Measurements from ENCODE around the gene PPP6R2. TPM values are rescaled to one million over a fixed set of nuclear protein-coding genes. Genes with fewer than 3 reads are reported as not detected.
"Not testable (repeated sequence)": the region's sequence is repeated elsewhere in the genome, so short reads cannot be mapped to it uniquely, and the experiment has no call there.

Gene PPP6R2
- polyA plus RNA-seq, 2 of the 4 experiments (the other 2 are of a cell fraction), result 9.6 to 14.7 TPM

- DNase-seq (ENCODE audit: low read depth in 1 of 2, low spot score in 1 of 2) (no peak), ATAC-seq (no peak), FAIRE-seq (no peak)
- ChIA-PET POLR2A (no interaction called here), CTCF (interaction anchor here (0.6 to 9.8 kb wide), 6 partner anchors 12 to 252 kb away, joined by 3 to 74 read pairs (median 10); partner anchors contain the start of gene HDAC10)
- TF ChIP-seq MAZ (IDR thresholded peaks at IDR 0.05; ENCODE audit: borderline replicate concordance, low read depth, low read length) (no peak), MYC (IDR thresholded peaks at IDR 0.05; ENCODE audit: borderline replicate concordance, low read length) (no peak)
- Histone ChIP-seq H3K4me2 (no peak overlapping the region), H3K9me3 (no peaks in the 10 kb centered on the region), H3K4me1 (peaks cover 17% of the 10 kb centered on the region; the same call in 2 of the 3 replicates), H3K4me3 (no peak overlapping the region), H3K27ac (no peak overlapping the region)
- WGBS (ENCODE audit: missing lambda C conversion rate), result 97% methylated on average over 6 of the region's 6 CpGs
Observed at GRCh38 chr22:50329236-50329635, 13.9 kb upstream of the PPP6R2 start.

- DNase-seq (ENCODE audit: low read depth in 1 of 2, low spot score in 1 of 2); ATAC-seq; H3K9me3 ChIP-seq; H3K4me1 ChIP-seq; POLR2A ChIA-PET; H3K4me3 ChIP-seq; H3K4me2 ChIP-seq; H3K27ac ChIP-seq; FAIRE-seq: not testable (repeated sequence)
- CTCF ChIA-PET, result interaction anchor here (0.9 to 1.5 kb wide), 2 partner anchors 58 to 82 kb away, joined by 4 to 6 read pairs; no protein-coding TSS in a partner anchor
- 87% methylated on average over 5 of the region's 5 CpGs for WGBS (ENCODE audit: missing lambda C conversion rate)
Observed at GRCh38 chr22:50334433-50334832, 8.7 kb upstream of the PPP6R2 start.

GRCh38 chr22:50337262-50338041, 5.7 kb upstream of the PPP6R2 start:
- ChIA-PET CTCF (interaction anchor here (1.3 kb wide), 1 partner anchor 9 kb away, joined by 3 read pairs; no protein-coding TSS in a partner anchor), POLR2A (no interaction called here)
- Histone ChIP-seq H3K4me1 (no peaks in the 10 kb centered on the region), H3K4me3 (no peak overlapping the region), H3K4me2 (no peak overlapping the region), H3K27ac (no peak overlapping the region), H3K9me3 (no peaks in the 10 kb centered on the region)
- WGBS (ENCODE audit: missing lambda C conversion rate), result 92% methylated on average over 13 of the region's 13 CpGs
- TF ChIP-seq RNF2 (IDR thresholded peaks at IDR 0.05; ENCODE audit: borderline replicate concordance, low read depth) (no peak), ESRRA (IDR thresholded peaks at IDR 0.05; ENCODE audit: borderline replicate concordance, low read length) (no peak), CBX2 (IDR thresholded peaks at IDR 0.05; ENCODE audit: borderline replicate concordance, low read depth) (no peak), ZC3H11A (IDR thresholded peaks at IDR 0.05) (no peak), FOXS1 (CRISPR knock-in tag; IDR thresholded peaks at IDR 0.05) (no peak), EHF (CRISPR knock-in tag; IDR thresholded peaks at IDR 0.05) (no peak), REST (IDR thresholded peaks at IDR 0.05) (no peak), KDM1A (IDR thresholded peaks at IDR 0.05; ENCODE audit: low read depth) (no peak), CHD2 (IDR thresholded peaks at IDR 0.05; ENCODE audit: low read length, partially characterized antibody) (no peak), HDAC2 (IDR thresholded peaks at IDR 0.05) (no peak), KDM5A (IDR thresholded peaks at IDR 0.05) (no peak), BCL3 (IDR thresholded peaks at IDR 0.05) (no peak), JUNB (IDR thresholded peaks at IDR 0.05) (no peak), ATOH8 (CRISPR knock-in tag; IDR thresholded peaks at IDR 0.05; ENCODE audit: low read depth) (no peak), ZNF302 (CRISPR knock-in tag; IDR thresholded peaks at IDR 0.05) (no peak), HES2 (IDR thresholded peaks at IDR 0.05) (no peak), E2F6 (IDR thresholded peaks at IDR 0.05; ENCODE audit: borderline replicate concordance, low read depth) (no peak), MAFK (IDR thresholded peaks at IDR 0.05; ENCODE audit: partially characterized antibody) (no peak), SMC3 (IDR thresholded peaks at IDR 0.05) (no peak)
- FAIRE-seq (no peak), DNase-seq (ENCODE audit: low read depth in 1 of 2, low spot score in 1 of 2) (no peak), ATAC-seq (no peak)

Data from A549 (cell line).